H9 (cell line): ENCODE results near the gene EXOC3. TPM values are rescaled to one million over a fixed set of nuclear protein-coding genes. Genes with fewer than 3 reads are reported as not detected.

Experiments
- DNase-seq: peaks from one replicate; pipeline ENCODE4 v3.0.0-alpha.2; 2017
- H2AFZ ChIP-seq: one replicate; pipeline ENCODE4 v1.6.1; 2013; ENCODE audit warnings: mild to moderate bottlenecking, low read length, control low read depth, moderate library complexity
- H2AK5ac ChIP-seq: 2 replicates; pipeline ENCODE4 v1.6.1; 2013; ENCODE audit warnings: low read length, control low read depth, mixed read lengths; ENCODE audit not compliant: insufficient read length
- H2BK120ac ChIP-seq: one replicate; pipeline ENCODE4 v1.6.1; 2013; ENCODE audit warnings: low read depth, mild to moderate bottlenecking, low read length, control low read depth, inconsistent platforms; ENCODE audit not compliant: poor library complexity, severe bottlenecking
- H2BK12ac ChIP-seq: 2 replicates; pipeline ENCODE4 v1.6.1; 2013; ENCODE audit warnings: low read length, control low read depth, mixed read lengths, low read depth; ENCODE audit not compliant: insufficient read length
- H2BK15ac ChIP-seq: 2 replicates; pipeline ENCODE4 v1.6.1; 2013; ENCODE audit warnings: low read depth, low read length, control low read depth
- H2BK20ac ChIP-seq: one replicate; pipeline ENCODE4 v1.6.1; 2013; ENCODE audit warnings: low read depth, mild to moderate bottlenecking, low read length, control low read depth, inconsistent platforms; ENCODE audit not compliant: poor library complexity, severe bottlenecking
- H2BK5ac ChIP-seq: 2 replicates; pipeline ENCODE4 v1.6.1; 2013; ENCODE audit warnings: low read length, control low read depth, mixed read lengths; ENCODE audit not compliant: insufficient read length
- H3K14ac ChIP-seq: 2 replicates; pipeline ENCODE4 v1.6.1; 2013; ENCODE audit warnings: low read length, control low read depth; ENCODE audit not compliant: insufficient read depth
- H3K18ac ChIP-seq: 2 replicates; pipeline ENCODE4 v1.6.1; 2013; ENCODE audit warnings: low read depth, mild to moderate bottlenecking, mixed read lengths, low read length, control low read depth; ENCODE audit not compliant: insufficient read length
- H3K23ac ChIP-seq: 2 replicates; pipeline ENCODE4 v1.6.1; 2013; ENCODE audit warnings: low read length, control low read depth, mixed read lengths, low read depth; ENCODE audit not compliant: insufficient read length
- H3K23me2 ChIP-seq: 2 replicates; pipeline ENCODE4 v1.6.1; 2013; ENCODE audit warnings: low read depth, mild to moderate bottlenecking, mixed read lengths, low read length, control low read depth; ENCODE audit not compliant: insufficient read length, poor library complexity, severe bottlenecking
- H3K27ac ChIP-seq: 2 replicates; pipeline ENCODE4 v1.5.1; 2013; ENCODE audit warnings: low read length, control low read depth, mixed read lengths, low read depth; ENCODE audit not compliant: insufficient read length
- H3K27me3 ChIP-seq: 2 replicates; pipeline ENCODE4 v1.6.1; 2013; ENCODE audit warnings: low read length, control low read depth, inconsistent platforms; ENCODE audit not compliant: insufficient read depth
- H3K4ac ChIP-seq: 2 replicates; pipeline ENCODE4 v1.6.1; 2013; ENCODE audit warnings: low read depth, mild to moderate bottlenecking, control low read depth, inconsistent platforms, low read length, moderate library complexity
- H3K4me1 ChIP-seq: 2 replicates; pipeline ENCODE4 v1.6.1; 2013; ENCODE audit warnings: low read length, control low read depth, inconsistent platforms; ENCODE audit not compliant: insufficient read depth
- H3K4me2 ChIP-seq: 2 replicates; pipeline ENCODE4 v1.6.1; 2013; ENCODE audit warnings: low read length, control low read depth, mixed read lengths; ENCODE audit not compliant: insufficient read length, insufficient read depth
- H3K56ac ChIP-seq: 2 replicates; pipeline ENCODE4 v1.6.1; 2013; ENCODE audit warnings: low read depth, mild to moderate bottlenecking, mixed read lengths, low read length, control low read depth; ENCODE audit not compliant: insufficient read length
- H3K79me1 ChIP-seq: 2 replicates; pipeline ENCODE4 v1.6.1; 2013; ENCODE audit warnings: low read depth, mild to moderate bottlenecking, moderate library complexity, low read length, control low read depth, inconsistent platforms; ENCODE audit not compliant: insufficient read depth, poor library complexity, severe bottlenecking
- H3K79me2 ChIP-seq: 2 replicates; pipeline ENCODE4 v1.6.1; 2013; ENCODE audit warnings: low read length, control low read depth, inconsistent platforms; ENCODE audit not compliant: insufficient read depth
- H3K9ac ChIP-seq: 2 replicates; pipeline ENCODE4 v1.6.1; 2013; ENCODE audit warnings: low read length, control low read depth, mixed read lengths; ENCODE audit not compliant: insufficient read length; ENCODE audit errors: extremely low read depth
- H3K9me3 ChIP-seq: one replicate; pipeline ENCODE4 v1.6.1; 2013; ENCODE audit warnings: low read depth, low read length, inconsistent platforms; ENCODE audit not compliant: control insufficient read depth
- H3T11ph ChIP-seq: one replicate; pipeline ENCODE4 v1.6.1; 2013; ENCODE audit warnings: mild to moderate bottlenecking, low read length, control low read depth, inconsistent platforms
- H4K20me1 ChIP-seq: one replicate; pipeline ENCODE4 v1.6.1; 2013; ENCODE audit not compliant: control insufficient read depth, insufficient read length, insufficient read depth
- H4K5ac ChIP-seq: 2 replicates; pipeline ENCODE4 v1.6.1; 2013; ENCODE audit warnings: low read depth, mild to moderate bottlenecking, mixed read lengths, low read length, control low read depth; ENCODE audit not compliant: insufficient read length
- H4K8ac ChIP-seq: replicated peaks from 2 replicates; pipeline ENCODE4 v1.6.1; 2013; ENCODE audit warnings: low read length, control low read depth, mixed read lengths, low read depth; ENCODE audit not compliant: insufficient read length
- H4K91ac ChIP-seq: 2 replicates; pipeline ENCODE4 v1.6.1; 2013; ENCODE audit warnings: low read depth, mild to moderate bottlenecking, moderate library complexity, mixed read lengths, low read length, control low read depth; ENCODE audit not compliant: insufficient read length
- H3K27ac Mint-ChIP-seq, 3 experiments: 2 replicates in 2 of 3; 3 replicates in 1 of 3; pipeline ENCODE4 v1.8.0; 2020 to 2021; ENCODE audit warnings: mixed read lengths in 3 of 3, mild to moderate bottlenecking in 1 of 3, moderate library complexity in 1 of 3
- H3K27me3 Mint-ChIP-seq: 2 replicates; pipeline ENCODE4 v1.8.0; 2021; ENCODE audit warnings: low read depth, mild to moderate bottlenecking, moderate library complexity, mixed read lengths
- H3K36me3 Mint-ChIP-seq, 3 experiments: 2 replicates in 2 of 3; 3 replicates in 1 of 3; pipeline ENCODE4 v1.8.0; 2020 to 2021; ENCODE audit warnings: low read depth in 3 of 3, mixed read lengths in 3 of 3; ENCODE audit not compliant: insufficient read depth in 1 of 3
- H3K4me1 Mint-ChIP-seq, 2 experiments: 2 replicates each; pipeline ENCODE4 v1.8.0; 2020; ENCODE audit warnings: mixed read lengths in 2 of 2
- H3K4me3 Mint-ChIP-seq, 2 experiments: 2 replicates in 1 of 2; 3 replicates in 1 of 2; pipeline ENCODE4 v1.8.0; 2020 to 2021; ENCODE audit warnings: mild to moderate bottlenecking in 2 of 2, mixed read lengths in 2 of 2, moderate library complexity in 1 of 2
- H3K9me3 Mint-ChIP-seq, 2 experiments: 2 replicates in 1 of 2; 3 replicates in 1 of 2; pipeline ENCODE4 v1.8.0; 2020; ENCODE audit warnings: mild to moderate bottlenecking in 2 of 2, mixed read lengths in 2 of 2, moderate library complexity in 1 of 2
- WGBS: extraction: QIAGEN DNeasy Blood & Tissue Kit; methylation state at CpG from one replicate; pipeline ENCODE4 v1.1.7; 2013; ENCODE audit warnings: missing lambda C conversion rate, low lambda C conversion rate, mixed read lengths; ENCODE audit not compliant: insufficient read length; ENCODE audit errors: extremely low coverage; 5-methylcytosine and 5-hydroxymethylcytosine counted together
- total RNA-seq: library from RNA; stranded (reverse); gene quantifications from 2 replicates; pipeline ENCODE4 v1.2.1, GENCODE V29; 2021
- TF ChIP-seq, protein P1 (sequence below): fragments of 200-600 bp; sonication (generic); conservative IDR thresholded peaks from 3 replicates; pipeline ENCODE4 v1.8.0; 2021; ENCODE audit warnings: antibody characterized with exemption, mild to moderate bottlenecking

The EXOC3 gene
- total RNA-seq, 1 experiment from 2014 or later, result 36.7 TPM

DNA sequence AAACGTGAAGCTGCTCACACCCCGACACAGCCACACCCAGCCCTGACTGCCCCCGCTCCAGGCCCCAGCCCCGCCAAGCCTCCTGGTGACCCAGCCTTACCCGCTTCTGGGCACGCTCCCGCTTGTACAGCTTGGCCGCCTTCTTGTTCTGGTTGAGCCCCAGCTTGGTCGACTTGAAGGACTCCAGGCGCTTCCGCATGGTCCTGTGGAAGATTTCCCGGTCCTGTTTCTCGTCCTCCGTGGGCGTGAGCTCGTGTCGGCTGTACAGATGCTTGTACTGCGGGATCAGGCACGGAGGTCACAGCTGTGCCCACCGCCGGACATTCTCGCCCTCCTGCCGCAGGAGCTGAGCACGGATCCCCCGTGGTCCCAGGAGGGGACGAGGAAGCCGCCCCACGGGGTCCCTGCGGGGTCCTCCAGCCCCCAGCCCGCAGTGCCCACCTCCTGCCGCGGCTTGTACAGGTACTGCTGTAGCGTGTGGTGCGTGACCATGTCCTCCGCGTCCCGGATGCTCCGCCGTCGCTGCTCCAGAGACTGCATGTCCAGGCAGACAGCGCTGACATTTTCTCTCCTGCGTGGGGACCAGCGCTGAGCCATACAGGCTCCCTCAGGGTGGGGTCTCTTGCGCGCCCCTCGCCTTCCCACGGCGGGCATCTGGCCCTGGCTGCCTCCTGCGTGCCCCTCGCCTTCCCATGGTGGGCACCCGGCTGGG is 33.3 kb downstream of the EXOC3 start:
- Histone ChIP-seq H4K91ac (no peak overlapping the region), H3K18ac (no peak overlapping the region), H2AFZ (no peak overlapping the region), H3K27ac (no peak overlapping the region), H3K23ac (no peak overlapping the region), H4K20me1 (no peaks in the 10 kb centered on the region), H3K56ac (no peak overlapping the region), H3K4ac (no peak overlapping the region), H3K23me2 (peaks cover 16% of the 10 kb centered on the region), H2BK12ac (no peak overlapping the region), H2AK5ac (no peak overlapping the region), H3K9ac (no peak overlapping the region), H3K4me1 (no peaks in the 10 kb centered on the region), H3T11ph (no peak overlapping the region), H3K79me1 (no peaks in the 10 kb centered on the region), H2BK5ac (no peak overlapping the region), H3K79me2 (no peaks in the 10 kb centered on the region), H3K4me2 (no peak overlapping the region), H2BK120ac (no peak overlapping the region), H3K27me3 (peaks cover 25% of the 10 kb centered on the region; the same call in 1 of the 2 replicates), H3K9me3 (no peaks in the 10 kb centered on the region), H2BK20ac (no peak overlapping the region), H4K8ac (no peak overlapping the region), H4K5ac (no peak overlapping the region), H2BK15ac (no peak overlapping the region), H3K14ac (no peak overlapping the region; the same call in 1 of the 2 replicates)
- Mint-ChIP-seq H3K4me1 (peaks cover 7 to 11% of the 10 kb centered on the region in 2 experiments), H3K27me3 (peaks cover 47% of the 10 kb centered on the region), H3K36me3 (no peaks in the 10 kb centered on the region), H3K27ac (no peak overlapping the region), H3K4me3 (no peak overlapping the region), H3K9me3 (no peaks in the 10 kb centered on the region)
- DNase-seq, result no peak
- TF ChIP-seq, protein P1, sequence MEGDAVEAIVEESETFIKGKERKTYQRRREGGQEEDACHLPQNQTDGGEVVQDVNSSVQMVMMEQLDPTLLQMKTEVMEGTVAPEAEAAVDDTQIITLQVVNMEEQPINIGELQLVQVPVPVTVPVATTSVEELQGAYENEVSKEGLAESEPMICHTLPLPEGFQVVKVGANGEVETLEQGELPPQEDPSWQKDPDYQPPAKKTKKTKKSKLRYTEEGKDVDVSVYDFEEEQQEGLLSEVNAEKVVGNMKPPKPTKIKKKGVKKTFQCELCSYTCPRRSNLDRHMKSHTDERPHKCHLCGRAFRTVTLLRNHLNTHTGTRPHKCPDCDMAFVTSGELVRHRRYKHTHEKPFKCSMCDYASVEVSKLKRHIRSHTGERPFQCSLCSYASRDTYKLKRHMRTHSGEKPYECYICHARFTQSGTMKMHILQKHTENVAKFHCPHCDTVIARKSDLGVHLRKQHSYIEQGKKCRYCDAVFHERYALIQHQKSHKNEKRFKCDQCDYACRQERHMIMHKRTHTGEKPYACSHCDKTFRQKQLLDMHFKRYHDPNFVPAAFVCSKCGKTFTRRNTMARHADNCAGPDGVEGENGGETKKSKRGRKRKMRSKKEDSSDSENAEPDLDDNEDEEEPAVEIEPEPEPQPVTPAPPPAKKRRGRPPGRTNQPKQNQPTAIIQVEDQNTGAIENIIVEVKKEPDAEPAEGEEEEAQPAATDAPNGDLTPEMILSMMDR, result no peak
- WGBS, result no CpG with 5 or more reads among the region's 51 CpGs
